HepG2 (cell line): ENCODE data around the gene PLCG2. TPM values are rescaled to one million over a fixed set of nuclear protein-coding genes. Genes with fewer than 3 reads are reported as not detected.

Experiments
- ATAC-seq: fragments of 200-7000 bp; cut with Tn5 transposase; 3 replicates; pipeline ENCODE4 v1.9.1; 2020; ENCODE audit warnings: mild to moderate bottlenecking, moderate library complexity
- BruUV-seq: library from RNA; stranded (reverse); fragments of 400-500 nt; replicated peaks from 2 replicates; lab custom pipeline; 2021; lab: Mats Ljungman, UMichigan
- CTCF ChIA-PET: fragments of 300-600 bp; formaldehyde crosslinking; extraction: SDS; loops from one replicate; lab custom pipeline; 2021; ENCODE audit warnings: low total read pairs, inconsistent platforms, low intra/inter-chr PET ratio; lab: Yijun Ruan, JAX
- POLR2A ChIA-PET: fragments of 350-600 bp; sonication (Branson Sonifier 250); formaldehyde crosslinking; loops from one replicate; lab custom pipeline; 2020; ENCODE audit warnings: antibody characterized with exemption, inconsistent platforms; lab: Yijun Ruan, JAX
- DNase-seq: peaks from one replicate; pipeline ENCODE4 v3.0.0-alpha.2; 2015; ENCODE audit warnings: low spot score
- FAIRE-seq: peaks from 3 replicates; lab custom pipeline; 2011; peaks lifted over from hg19 to GRCh38; lab: Jason Lieb, UNC
- H2AFZ ChIP-seq: one replicate; pipeline ENCODE4 v1.6.1; 2011; ENCODE audit warnings: low read length, inconsistent platforms
- H3K27ac ChIP-seq: fragments of 300-600 bp; 3 replicates; pipeline ENCODE4 v1.8.0; 2011; ENCODE audit warnings: mixed run types, mild to moderate bottlenecking, mixed read lengths, low read length, inconsistent platforms; ENCODE audit not compliant: insufficient read depth; ENCODE audit errors: extremely low read length
- H3K27me3 ChIP-seq, 2 experiments: fragments of 200-600 bp in 1 of 2; 2 replicates in 1 of 2; 3 replicates in 1 of 2; pipeline versions ENCODE4 v1.6.0 to v1.8.0; 2011; ENCODE audit warnings: low read length in 2 of 2, mild to moderate bottlenecking in 2 of 2, moderate library complexity in 2 of 2, inconsistent platforms in 1 of 2; ENCODE audit not compliant: insufficient read depth in 2 of 2, control insufficient read depth in 1 of 2
- H3K36me3 ChIP-seq, 2 experiments: fragments of 200-600 bp in 1 of 2; replicated peaks in 1 of 2; 2 replicates in 1 of 2; 3 replicates in 1 of 2; pipeline versions ENCODE4 v1.5.1 to v1.8.0; 2011; ENCODE audit warnings: low read length in 2 of 2, inconsistent platforms in 1 of 2; ENCODE audit not compliant: insufficient read depth in 2 of 2, control insufficient read depth in 1 of 2
- H3K4me1 ChIP-seq: 2 replicates; pipeline ENCODE4 v1.5.1; 2012; ENCODE audit warnings: low read length, inconsistent platforms; ENCODE audit not compliant: insufficient read depth
- H3K4me2 ChIP-seq: 2 replicates; pipeline ENCODE4 v1.6.0; 2011; ENCODE audit warnings: low read depth, low read length, inconsistent platforms
- H3K4me3 ChIP-seq, 3 experiments: fragments of 200-600 bp in 1 of 3; sonication (generic), shearing (Covaris generic) in 1 of 3; replicated peaks in 1 of 3; 2 replicates each; pipeline ENCODE4 v1.5.1; 2011 to 2016; ENCODE audit warnings: low read length in 3 of 3, inconsistent platforms in 2 of 3, low read depth in 2 of 3, mild to moderate bottlenecking in 2 of 3, control low read depth in 1 of 3, mixed read lengths in 1 of 3; ENCODE audit not compliant: insufficient read depth in 1 of 3
- H3K79me2 ChIP-seq: one replicate; pipeline ENCODE4 v1.6.1; 2011; ENCODE audit warnings: low read length, inconsistent platforms; ENCODE audit not compliant: insufficient read depth
- H3K9ac ChIP-seq: 2 replicates; pipeline ENCODE4 v1.6.0; 2011; ENCODE audit warnings: mild to moderate bottlenecking, low read depth, low read length, inconsistent platforms; ENCODE audit not compliant: insufficient read depth
- H3K9me3 ChIP-seq: 2 replicates; pipeline ENCODE4 v1.5.1; 2012; ENCODE audit warnings: mild to moderate bottlenecking, low read length
- H4K20me1 ChIP-seq: 2 replicates; pipeline ENCODE4 v1.6.0; 2011; ENCODE audit warnings: inconsistent platforms, mild to moderate bottlenecking, low read length, moderate library complexity; ENCODE audit not compliant: insufficient read depth
- ATF1 ChIP-seq: IDR thresholded peaks from 2 replicates; pipeline ENCODE4 v1.6.1; 2016; ENCODE audit warnings: mild to moderate bottlenecking, control low read depth
- DNMT3B ChIP-seq: conservative IDR thresholded peaks from 2 replicates; pipeline ENCODE4 v1.6.1; 2016; ENCODE audit warnings: missing biosample characterization, control low read depth
- FOXM1 ChIP-seq: sonication (generic); formaldehyde crosslinking; IDR thresholded peaks from 2 replicates; pipeline ENCODE4 v1.5.0; 2020; ENCODE audit warnings: missing genetic modification reagents
- ISX ChIP-seq: sonication (generic); formaldehyde crosslinking; conservative IDR thresholded peaks from 2 replicates; pipeline ENCODE4 v1.5.0; 2020; ENCODE audit warnings: missing genetic modification reagents
- MAFK ChIP-seq, 2 experiments: IDR thresholded peaks in 1 of 2; conservative IDR thresholded peaks in 1 of 2; 2 replicates each; pipeline ENCODE4 v1.6.1; 2011; ENCODE audit warnings: improper control_type of control experiment in 2 of 2, low read length in 2 of 2
- NR2F6 ChIP-seq, 2 experiments: IDR thresholded peaks; 2 replicates each; pipeline ENCODE4 v1.6.1; 2016; ENCODE audit warnings: antibody characterized with exemption in 1 of 2, mild to moderate bottlenecking in 1 of 2
- RARG ChIP-seq: sonication (generic); formaldehyde crosslinking; IDR thresholded peaks from 2 replicates; pipeline ENCODE4 v1.4.0; 2020; ENCODE audit warnings: low read depth, mild to moderate bottlenecking, missing genetic modification reagents
- SETDB1 ChIP-seq: sonication (generic); formaldehyde crosslinking; IDR thresholded peaks from 2 replicates; pipeline ENCODE4 v1.5.1; 2020; ENCODE audit warnings: missing genetic modification reagents, mild to moderate bottlenecking, borderline replicate concordance
- SP5 ChIP-seq: IDR thresholded peaks from 2 replicates; pipeline ENCODE4 v1.6.1; 2016; ENCODE audit warnings: low read depth, borderline replicate concordance
- ZNF343 ChIP-seq: sonication (generic); formaldehyde crosslinking; IDR thresholded peaks from 2 replicates; pipeline ENCODE4 v1.4.0; 2020; ENCODE audit warnings: mild to moderate bottlenecking, missing genetic modification reagents
- ZNF549 ChIP-seq: sonication (generic); formaldehyde crosslinking; IDR thresholded peaks from 2 replicates; pipeline ENCODE4 v1.5.0; 2020; ENCODE audit warnings: missing genetic modification reagents
- ZNF556 ChIP-seq: sonication (generic); formaldehyde crosslinking; IDR thresholded peaks from 2 replicates; pipeline ENCODE4 v1.4.0; 2020; ENCODE audit warnings: mild to moderate bottlenecking, missing genetic modification reagents, borderline replicate concordance
- ZNF772 ChIP-seq: sonication (generic); formaldehyde crosslinking; IDR thresholded peaks from 2 replicates; pipeline ENCODE4 v1.5.0; 2020; ENCODE audit warnings: mild to moderate bottlenecking, missing genetic modification reagents
- ZSCAN20 ChIP-seq: sonication (generic); formaldehyde crosslinking; IDR thresholded peaks from 2 replicates; pipeline ENCODE4 v1.4.0; 2020; ENCODE audit warnings: missing genetic modification reagents, mild to moderate bottlenecking, borderline replicate concordance
- WGBS: methylation state at CpG from one replicate; pipeline ENCODE4 v1.1.6; 2017; ENCODE audit warnings: low lambda C conversion rate; 5-methylcytosine and 5-hydroxymethylcytosine counted together
- in situ Hi-C: cut with HindIII; loops from 2 replicates; pipeline ENCODE4 v1.10.0; 2017; ENCODE audit warnings: low pct_unique_long_range_greater_than_20kb; ENCODE audit not compliant: extremely low pct_ligation_motif_present
- intact Hi-C: fragments of 100-400 bp; cut with micrococcal nuclease; formaldehyde crosslinking; loops from one replicate; pipeline ENCODE4 v1.10.0; 2022; ENCODE audit not compliant: unreplicated experiment
- polyA plus RNA-seq, 8 experiments: library from polyadenylated mRNA; depleted of rRNA in 3 of 8; stranded (reverse) in 7 of 8; unstranded in 1 of 8; fragments of >200 nt; fragmentation: Illumina TruSeq in 4 of 8; extraction: Trizol in 4 of 8; gene quantifications; 2 replicates each; pipeline versions ENCODE4 v1.2.1 to v1.2.3, GENCODE V29; 2011 to 2016; ENCODE audit warnings: low read depth in 4 of 8, missing spikeins in 1 of 8, mixed read lengths in 1 of 8; ENCODE audit not compliant: insufficient read depth in 1 of 8
- total RNA-seq, 5 experiments: library from RNA; depleted of rRNA; stranded (reverse); fragments of >200 nt; fragmentation: Illumina TruSeq; extraction: Trizol; gene quantifications; 2 replicates each; pipeline ENCODE4 v1.2.3, GENCODE V29; 2016; ENCODE audit warnings: low read depth in 1 of 5
- TF ChIP-seq, protein P1 (sequence below): sonication (generic); formaldehyde crosslinking; IDR thresholded peaks from 2 replicates; pipeline ENCODE4 v1.4.0; 2020; ENCODE audit warnings: missing genetic modification reagents, borderline replicate concordance
- TF ChIP-seq, protein P2 (sequence below): sonication (generic); formaldehyde crosslinking; IDR thresholded peaks from 2 replicates; pipeline ENCODE4 v1.8.0; 2022; ENCODE audit warnings: low read depth, missing genetic modification reagents
- TF ChIP-seq, protein P3 (sequence below): sonication (generic); formaldehyde crosslinking; conservative IDR thresholded peaks from 2 replicates; pipeline ENCODE4 v1.4.0; 2020; ENCODE audit warnings: missing genetic modification reagents

PLCG2 gene
- total and polyA plus RNA-seq, 2 of the 13 experiments (the other 11 are each of a cell fraction or from before 2014, with no cell fraction given): 0.13 to 0.18 TPM

DNA sequence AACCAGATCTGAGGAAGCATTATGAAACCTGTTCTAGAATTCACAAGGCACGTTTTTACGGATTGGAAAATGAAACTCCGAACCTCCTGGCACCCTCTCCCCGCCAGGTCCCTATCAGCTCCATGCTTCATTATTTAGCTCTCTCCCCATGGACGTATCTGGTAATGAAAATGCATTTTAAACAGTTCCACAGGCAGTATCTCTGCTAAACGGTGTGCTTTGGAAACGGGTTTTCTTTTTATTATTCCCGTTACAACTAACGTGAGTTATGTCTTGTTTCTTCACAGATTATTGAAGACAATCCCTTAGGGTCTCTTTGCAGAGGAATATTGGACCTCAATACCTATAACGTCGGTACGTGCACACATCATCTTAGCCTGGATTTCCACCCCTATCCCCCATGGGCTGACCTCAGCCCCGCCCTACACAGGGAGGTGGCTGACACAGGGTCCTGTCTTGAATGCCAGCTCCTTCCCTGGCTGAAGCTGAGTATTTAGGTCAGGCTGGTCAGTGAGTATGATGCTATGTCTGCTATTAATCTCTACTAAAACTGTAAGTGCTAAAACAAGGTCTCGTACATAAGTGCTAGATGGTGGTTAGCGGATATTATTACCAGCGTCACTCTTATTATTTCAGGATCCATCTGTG is 149.3 kb downstream of the PLCG2 start (continued):
- TF ChIP-seq, protein P1, sequence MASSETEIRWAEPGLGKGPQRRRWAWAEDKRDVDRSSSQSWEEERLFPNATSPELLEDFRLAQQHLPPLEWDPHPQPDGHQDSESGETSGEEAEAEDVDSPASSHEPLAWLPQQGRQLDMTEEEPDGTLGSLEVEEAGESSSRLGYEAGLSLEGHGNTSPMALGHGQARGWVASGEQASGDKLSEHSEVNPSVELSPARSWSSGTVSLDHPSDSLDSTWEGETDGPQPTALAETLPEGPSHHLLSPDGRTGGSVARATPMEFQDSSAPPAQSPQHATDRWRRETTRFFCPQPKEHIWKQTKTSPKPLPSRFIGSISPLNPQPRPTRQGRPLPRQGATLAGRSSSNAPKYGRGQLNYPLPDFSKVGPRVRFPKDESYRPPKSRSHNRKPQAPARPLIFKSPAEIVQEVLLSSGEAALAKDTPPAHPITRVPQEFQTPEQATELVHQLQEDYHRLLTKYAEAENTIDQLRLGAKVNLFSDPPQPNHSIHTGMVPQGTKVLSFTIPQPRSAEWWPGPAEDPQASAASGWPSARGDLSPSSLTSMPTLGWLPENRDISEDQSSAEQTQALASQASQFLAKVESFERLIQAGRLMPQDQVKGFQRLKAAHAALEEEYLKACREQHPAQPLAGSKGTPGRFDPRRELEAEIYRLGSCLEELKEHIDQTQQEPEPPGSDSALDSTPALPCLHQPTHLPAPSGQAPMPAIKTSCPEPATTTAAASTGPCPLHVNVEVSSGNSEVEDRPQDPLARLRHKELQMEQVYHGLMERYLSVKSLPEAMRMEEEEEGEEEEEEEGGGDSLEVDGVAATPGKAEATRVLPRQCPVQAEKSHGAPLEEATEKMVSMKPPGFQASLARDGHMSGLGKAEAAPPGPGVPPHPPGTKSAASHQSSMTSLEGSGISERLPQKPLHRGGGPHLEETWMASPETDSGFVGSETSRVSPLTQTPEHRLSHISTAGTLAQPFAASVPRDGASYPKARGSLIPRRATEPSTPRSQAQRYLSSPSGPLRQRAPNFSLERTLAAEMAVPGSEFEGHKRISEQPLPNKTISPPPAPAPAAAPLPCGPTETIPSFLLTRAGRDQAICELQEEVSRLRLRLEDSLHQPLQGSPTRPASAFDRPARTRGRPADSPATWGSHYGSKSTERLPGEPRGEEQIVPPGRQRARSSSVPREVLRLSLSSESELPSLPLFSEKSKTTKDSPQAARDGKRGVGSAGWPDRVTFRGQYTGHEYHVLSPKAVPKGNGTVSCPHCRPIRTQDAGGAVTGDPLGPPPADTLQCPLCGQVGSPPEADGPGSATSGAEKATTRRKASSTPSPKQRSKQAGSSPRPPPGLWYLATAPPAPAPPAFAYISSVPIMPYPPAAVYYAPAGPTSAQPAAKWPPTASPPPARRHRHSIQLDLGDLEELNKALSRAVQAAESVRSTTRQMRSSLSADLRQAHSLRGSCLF (CRISPR knock-in tag): no peak

DNA sequence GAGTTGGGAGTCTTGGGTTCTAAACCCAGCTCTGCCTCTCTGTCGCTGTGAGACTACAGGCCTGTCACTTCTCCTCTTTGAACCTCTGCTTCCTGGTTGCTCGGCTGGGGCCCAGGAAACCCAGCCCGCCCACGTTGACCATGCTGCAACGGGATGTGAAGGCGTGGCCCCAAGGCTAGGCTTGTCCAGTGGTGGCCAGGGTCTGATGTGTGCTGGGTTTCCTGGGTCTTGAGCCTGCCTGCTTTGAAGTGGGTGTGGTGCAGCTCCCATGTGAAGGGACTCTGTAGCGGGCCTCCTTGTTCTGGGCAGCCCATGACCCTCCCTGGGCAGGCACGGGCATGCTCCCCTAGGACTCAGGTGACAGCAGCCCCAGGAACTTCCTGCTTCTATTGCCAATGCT is 149.9 kb downstream of the PLCG2 start:
- H3K9ac ChIP-seq: no peak overlapping the region
- intact Hi-C loops: no loop called here
- BruUV-seq: no TSS peak
- TF ChIP-seq ZNF549 (CRISPR knock-in tag) (no peak), DNMT3B (CRISPR knock-in tag) (no peak), RARG (CRISPR knock-in tag) (no peak), ISX (no peak), ZSCAN20 (CRISPR knock-in tag) (no peak), ZNF343 (CRISPR knock-in tag) (no peak), ZNF772 (CRISPR knock-in tag) (no peak), SETDB1 (CRISPR knock-in tag) (no peak), ZNF556 (CRISPR knock-in tag) (no peak), ATF1 (no peak), MAFK (conservative IDR thresholded peaks at IDR 0.05 in 1 of 2, IDR thresholded peaks at IDR 0.05 in 1 of 2; ENCODE audit: low read length in 2 of 2) (no peak), FOXM1 (CRISPR knock-in tag) (no peak), SP5 (CRISPR knock-in tag) (no peak), NR2F6 (IDR thresholded peaks at IDR 0.05) (no peak), NR2F6 (CRISPR knock-in tag; IDR thresholded peaks at IDR 0.05) (no peak)
- TF ChIP-seq, protein P2, sequence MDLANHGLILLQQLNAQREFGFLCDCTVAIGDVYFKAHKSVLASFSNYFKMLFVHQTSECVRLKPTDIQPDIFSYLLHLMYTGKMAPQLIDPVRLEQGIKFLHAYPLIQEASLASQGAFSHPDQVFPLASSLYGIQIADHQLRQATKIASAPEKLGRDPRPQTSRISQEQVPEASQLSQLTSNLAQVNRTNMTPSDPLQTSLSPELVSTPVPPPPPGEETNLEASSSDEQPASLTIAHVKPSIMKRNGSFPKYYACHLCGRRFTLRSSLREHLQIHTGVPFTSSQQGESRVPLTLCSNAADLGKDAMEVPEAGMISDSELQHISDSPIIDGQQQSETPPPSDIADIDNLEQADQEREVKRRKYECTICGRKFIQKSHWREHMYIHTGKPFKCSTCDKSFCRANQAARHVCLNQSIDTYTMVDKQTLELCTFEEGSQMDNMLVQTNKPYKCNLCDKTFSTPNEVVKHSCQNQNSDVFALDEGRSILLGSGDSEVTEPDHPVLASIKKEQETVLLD: no peak
- TF ChIP-seq, protein P3, sequence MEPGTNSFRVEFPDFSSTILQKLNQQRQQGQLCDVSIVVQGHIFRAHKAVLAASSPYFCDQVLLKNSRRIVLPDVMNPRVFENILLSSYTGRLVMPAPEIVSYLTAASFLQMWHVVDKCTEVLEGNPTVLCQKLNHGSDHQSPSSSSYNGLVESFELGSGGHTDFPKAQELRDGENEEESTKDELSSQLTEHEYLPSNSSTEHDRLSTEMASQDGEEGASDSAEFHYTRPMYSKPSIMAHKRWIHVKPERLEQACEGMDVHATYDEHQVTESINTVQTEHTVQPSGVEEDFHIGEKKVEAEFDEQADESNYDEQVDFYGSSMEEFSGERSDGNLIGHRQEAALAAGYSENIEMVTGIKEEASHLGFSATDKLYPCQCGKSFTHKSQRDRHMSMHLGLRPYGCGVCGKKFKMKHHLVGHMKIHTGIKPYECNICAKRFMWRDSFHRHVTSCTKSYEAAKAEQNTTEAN: no peak

More for the DNA sequence above, 149.9 kb downstream of the PLCG2 start:
- H3K27ac ChIP-seq: no peak overlapping the region
- in situ Hi-C loops: no loop called here
- 34% methylated on average over 7 of the region's 8 CpGs for WGBS
- H3K36me3 ChIP-seq: no peaks in the 10 kb centered on the region
- H3K27me3 ChIP-seq: peaks cover 2 to 36% of the 10 kb centered on the region in 2 experiments; a peak in 3 of 5 replicates
- H3K4me1 ChIP-seq: no peaks in the 10 kb centered on the region
- no peak for DNase-seq
- ChIA-PET POLR2A (no interaction called here), CTCF (no interaction called here)
- FAIRE-seq: no peak
- peak; percentile 57 for ATAC-seq
- no peak overlapping the region for H2AFZ ChIP-seq
- H3K4me2 ChIP-seq: no peak overlapping the region
- H3K79me2 ChIP-seq: no peaks in the 10 kb centered on the region
- no peaks in the 10 kb centered on the region for H4K20me1 ChIP-seq
- H3K4me3 ChIP-seq: no peak overlapping the region
- no peaks in the 10 kb centered on the region for H3K9me3 ChIP-seq
